Skeletal muscle tissue (tissue), 4 donors: Measurements from ENCODE around the gene MATN1. TPM values are rescaled to one million over a fixed set of nuclear protein-coding genes. Genes with fewer than 3 reads are reported as not detected.

ENCODE experiments used
- H3K27ac ChIP-seq: one replicate; pipeline ENCODE4 v1.7.0; 2013; ENCODE audit warnings: mild to moderate bottlenecking, low read depth, low read length, inconsistent platforms
- H3K27me3 ChIP-seq, 3 donors: one replicate each; pipeline ENCODE4 v1.7.0; 2013; ENCODE audit warnings: low read length in 3 of 3; ENCODE audit not compliant: control insufficient read depth in 3 of 3, insufficient read depth in 3 of 3
- H3K36me3 ChIP-seq, 3 donors: one replicate each; pipeline ENCODE4 v1.7.0; 2013; ENCODE audit warnings: low read length in 3 of 3; ENCODE audit not compliant: control insufficient read depth in 3 of 3, insufficient read depth in 3 of 3
- H3K4me1 ChIP-seq, 3 donors: one replicate each; pipeline ENCODE4 v1.7.0; 2013; ENCODE audit warnings: low read length in 3 of 3, mild to moderate bottlenecking in 3 of 3; ENCODE audit not compliant: control insufficient read depth in 3 of 3, insufficient read depth in 3 of 3
- H3K4me3 ChIP-seq, 3 donors: one replicate each; pipeline ENCODE4 v1.7.0; 2013; ENCODE audit warnings: low read length in 3 of 3
- H3K9ac ChIP-seq, 3 donors: one replicate each; pipeline ENCODE4 v1.7.0; 2013; ENCODE audit warnings: low read length in 3 of 3, mild to moderate bottlenecking in 3 of 3, moderate library complexity in 2 of 3, low read depth in 1 of 3
- H3K9me3 ChIP-seq, 3 donors: one replicate each; pipeline ENCODE4 v1.7.0; 2013; ENCODE audit warnings: low read length in 3 of 3; ENCODE audit not compliant: control insufficient read depth in 3 of 3
- total RNA-seq: library from RNA; depleted of rRNA; stranded (reverse); fragments of >200 nt; gene quantifications from one replicate; pipeline ENCODE4 v1.2.3, GENCODE V29; 2014
- donor health status: Osteomylitis.

MATN1 gene
- total RNA-seq, 1 donor from 2014 or later: 1.6 TPM

DNA sequence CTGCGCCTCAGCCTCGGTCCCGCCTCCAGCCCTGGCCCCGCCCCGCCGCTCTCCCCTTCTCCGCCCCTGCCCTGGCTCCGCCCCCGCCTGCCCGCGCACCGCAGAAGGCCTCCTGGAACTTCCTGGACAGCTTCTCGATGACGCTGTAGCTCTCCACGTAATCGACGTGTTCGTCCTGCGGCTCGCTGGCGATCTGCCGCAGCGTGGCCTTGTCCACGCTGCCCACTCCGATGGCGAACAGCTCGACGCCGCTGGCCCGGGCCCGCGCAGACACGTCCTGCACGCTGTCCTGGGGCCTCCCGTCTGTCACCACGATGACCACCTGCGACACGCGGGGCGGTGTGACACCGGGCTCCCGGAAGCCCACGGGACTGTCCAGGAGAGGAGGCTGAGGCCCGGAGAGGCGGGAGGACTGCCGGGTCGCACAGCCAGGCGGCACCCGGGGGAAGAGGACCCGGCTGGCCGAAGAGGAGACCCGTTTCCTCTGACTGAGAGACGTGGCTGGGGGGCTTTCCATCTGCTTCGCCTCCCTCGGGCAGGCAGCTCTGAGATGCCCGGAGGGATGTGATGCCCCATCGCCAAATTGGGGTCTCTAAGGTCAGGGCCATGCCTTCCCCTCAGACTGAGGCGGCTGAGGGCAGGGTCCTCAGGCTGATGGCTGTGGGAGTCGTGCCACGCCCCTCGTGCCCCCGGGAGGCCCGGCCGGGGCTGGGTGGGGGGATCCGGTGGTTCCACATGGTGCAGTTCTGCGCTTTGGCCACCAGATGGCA lies 4.6 kb downstream of the MATN1 start:
- Histone ChIP-seq H3K4me1 (peaks cover 7 to 12% (median 10%) of the 10 kb centered on the region in 3 donors), H3K27ac (peak overlapping the region; percentile 98), H3K9me3 (peaks cover 0 to 2% (median 0%) of the 10 kb centered on the region in 3 donors), H3K27me3 (no peaks in the 10 kb centered on the region), H3K9ac (peak overlapping the region; percentile 73 to 85 (median 84)), H3K36me3 (no peaks in the 10 kb centered on the region), H3K4me3 (peak overlapping the region; percentile 59 to 78 (median 73))

GRCh38 chr1:30718091-30718635 lies 5.2 kb downstream of the MATN1 start:
- peaks cover 0 to 2% (median 0%) of the 10 kb centered on the region in 3 donors for H3K9me3 ChIP-seq
- H3K9ac ChIP-seq: peak overlapping the region in 1 of 3 donors; percentile 32
- H3K4me3 ChIP-seq: peak overlapping the region; percentile 52 to 65 (median 60)
- no peaks in the 10 kb centered on the region for H3K36me3 ChIP-seq
- H3K27ac ChIP-seq: peak overlapping the region; percentile 79
- H3K4me1 ChIP-seq: peaks cover 7 to 12% (median 10%) of the 10 kb centered on the region in 3 donors
- H3K27me3 ChIP-seq: no peaks in the 10 kb centered on the region

GRCh38 chr1:30716646-30717045 lies 6.7 kb downstream of the MATN1 start:
- no peak overlapping the region for H3K4me3 ChIP-seq
- H3K27ac ChIP-seq: no peak overlapping the region

DNA sequence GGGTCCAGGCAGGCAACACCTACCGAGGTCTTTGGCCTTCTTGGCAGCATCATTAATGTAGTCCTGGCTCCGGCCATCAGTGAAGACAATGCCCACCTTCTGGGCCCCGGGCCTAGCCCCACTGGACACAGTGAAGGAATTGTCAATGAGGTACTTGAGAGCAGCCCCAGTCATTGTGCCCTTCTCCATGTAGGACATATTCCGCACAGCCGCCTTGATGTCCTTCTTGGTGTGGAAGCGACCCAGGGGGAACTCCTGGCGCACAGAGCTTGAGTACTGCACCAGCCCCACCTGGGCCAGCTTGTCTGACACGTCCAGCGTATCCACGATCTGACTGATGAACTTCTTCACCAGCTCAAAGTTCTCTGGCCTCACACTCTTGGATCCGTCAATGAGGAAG lies 7.5 kb downstream of the MATN1 start:
- no peaks in the 10 kb centered on the region for H3K27me3 ChIP-seq
- H3K36me3 ChIP-seq: no peaks in the 10 kb centered on the region
- peaks cover 0 to 2% (median 0%) of the 10 kb centered on the region in 3 donors for H3K9me3 ChIP-seq
- no peak overlapping the region for H3K9ac ChIP-seq
- H3K27ac ChIP-seq: no peak overlapping the region
- no peak overlapping the region for H3K4me3 ChIP-seq
- peaks cover 7 to 12% (median 10%) of the 10 kb centered on the region in 3 donors for H3K4me1 ChIP-seq

More at GRCh38 chr1:30716646-30717045, 6.7 kb downstream of the MATN1 start:
- Histone ChIP-seq H3K4me1 (peaks cover 7 to 12% (median 10%) of the 10 kb centered on the region in 3 donors), H3K9ac (no peak overlapping the region), H3K36me3 (no peaks in the 10 kb centered on the region), H3K27me3 (no peaks in the 10 kb centered on the region), H3K9me3 (peaks cover 0 to 2% (median 0%) of the 10 kb centered on the region in 3 donors)

GRCh38 chr1:30715216-30715615 lies 8.2 kb downstream of the MATN1 start:
- H3K9me3 ChIP-seq: peaks cover 0 to 2% (median 0%) of the 10 kb centered on the region in 3 donors
- no peaks in the 10 kb centered on the region for H3K36me3 ChIP-seq
- H3K9ac ChIP-seq: no peak overlapping the region
- H3K4me1 ChIP-seq: peaks cover 7 to 12% (median 10%) of the 10 kb centered on the region in 3 donors
- no peak overlapping the region for H3K4me3 ChIP-seq
- no peak overlapping the region for H3K27ac ChIP-seq
- no peaks in the 10 kb centered on the region for H3K27me3 ChIP-seq

GRCh38 chr1:30714536-30715090 lies 8.8 kb downstream of the MATN1 start:
- Histone ChIP-seq H3K4me1 (peaks cover 7 to 11% (median 10%) of the 10 kb centered on the region in 3 donors), H3K27me3 (no peaks in the 10 kb centered on the region), H3K9me3 (peaks cover 0 to 2% (median 0%) of the 10 kb centered on the region in 3 donors), H3K27ac (no peak overlapping the region), H3K36me3 (no peaks in the 10 kb centered on the region), H3K9ac (no peak overlapping the region), H3K4me3 (no peak overlapping the region)

- H3K36me3 ChIP-seq: no peaks in the 10 kb centered on the region
- peaks cover 2 to 5% (median 5%) of the 10 kb centered on the region in 3 donors for H3K4me1 ChIP-seq
- H3K9ac ChIP-seq: no peak overlapping the region
- H3K4me3 ChIP-seq: no peak overlapping the region
- H3K9me3 ChIP-seq: peaks cover 0 to 2% (median 0%) of the 10 kb centered on the region in 3 donors
- no peaks in the 10 kb centered on the region for H3K27me3 ChIP-seq
- no peak overlapping the region for H3K27ac ChIP-seq
These were observed 9.4 kb downstream of the MATN1 start for GRCh38 chr1:30714025-30714424.

DNA sequence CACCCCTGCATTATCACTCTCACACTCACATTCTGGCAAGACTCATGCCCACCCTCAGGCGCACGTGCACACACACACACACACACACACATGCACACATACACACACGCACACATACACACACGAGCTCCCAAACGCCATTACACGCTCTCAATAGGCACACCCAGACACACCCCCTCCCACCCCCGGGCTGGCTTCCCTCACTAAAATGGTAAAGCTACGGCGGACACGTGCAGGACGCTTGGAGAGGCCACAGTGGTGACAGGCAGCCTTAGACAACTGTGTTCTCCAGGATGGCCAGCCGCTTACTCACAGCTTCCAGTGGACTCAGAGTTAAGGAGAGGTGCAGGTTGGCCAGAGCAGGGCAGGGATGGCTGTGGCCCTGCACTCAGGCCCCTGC lies 10.1 kb downstream of the MATN1 start:
- H3K36me3 ChIP-seq: no peaks in the 10 kb centered on the region
- H3K27me3 ChIP-seq: no peaks in the 10 kb centered on the region
- no peak overlapping the region for H3K27ac ChIP-seq
- H3K9me3 ChIP-seq: peaks cover 0 to 2% (median 0%) of the 10 kb centered on the region in 3 donors
- H3K4me1 ChIP-seq: no peaks in the 10 kb centered on the region
- H3K4me3 ChIP-seq: no peak overlapping the region
- no peak overlapping the region for H3K9ac ChIP-seq

- Histone ChIP-seq H3K4me1 (peaks cover 4 to 5% (median 5%) of the 10 kb centered on the region in 3 donors), H3K9me3 (peaks cover 0 to 2% (median 0%) of the 10 kb centered on the region in 3 donors), H3K9ac (no peak overlapping the region), H3K36me3 (no peaks in the 10 kb centered on the region), H3K27ac (no peak overlapping the region), H3K27me3 (no peaks in the 10 kb centered on the region), H3K4me3 (no peak overlapping the region)
These were observed 10.8 kb downstream of the MATN1 start for GRCh38 chr1:30712583-30712982.

GRCh38 chr1:30710407-30710806 lies 13.0 kb downstream of the MATN1 start:
- no peaks in the 10 kb centered on the region for H3K27me3 ChIP-seq
- no peak overlapping the region for H3K4me3 ChIP-seq
- peaks cover 0 to 2% (median 0%) of the 10 kb centered on the region in 3 donors for H3K9me3 ChIP-seq
- H3K9ac ChIP-seq: no peak overlapping the region
- H3K27ac ChIP-seq: no peak overlapping the region
- peaks cover 6 to 10% (median 7%) of the 10 kb centered on the region in 3 donors for H3K4me1 ChIP-seq
- H3K36me3 ChIP-seq: no peaks in the 10 kb centered on the region
